Body of pancreas (tissue), 4 donors: ENCODE results near the gene MAPK10.

Experiments used
- CTCF ChIP-seq, 7 experiments: fragments of 450-650 bp in 4 of 7; fragments of 200-600 bp in 3 of 7; sonication (generic) in 3 of 7; IDR thresholded peaks; one replicate each; pipeline ENCODE4 v1.5.1; 2016 to 2019; ENCODE audit warnings: antibody characterized with exemption in 7 of 7
- POLR2A ChIP-seq, 3 donors: fragments of 450-650 bp; IDR thresholded peaks; one replicate each; pipeline ENCODE4 v1.6.1; 2016; ENCODE audit warnings: antibody characterized with exemption in 3 of 3, mild to moderate bottlenecking in 2 of 3

- no peak for TF ChIP-seq CTCF (IDR thresholded peaks at IDR 0.05)
- TF ChIP-seq POLR2A (IDR thresholded peaks at IDR 0.05), result no peak
Observed at GRCh38 chr4:86223472-86223871, 136.4 kb downstream of the MAPK10 start.
